HepG2 (cell line): ENCODE results near the gene UCHL3. TPM values are rescaled to one million over a fixed set of nuclear protein-coding genes. Genes with fewer than 3 reads are reported as not detected.

Experiments
- AKAP8 ChIP-seq: sonication (generic); formaldehyde crosslinking; IDR thresholded peaks from 2 replicates; pipeline ENCODE4 v1.5.1; 2020; ENCODE audit warnings: mild to moderate bottlenecking, missing genetic modification reagents
- ARID5B ChIP-seq: IDR thresholded peaks from 2 replicates; pipeline ENCODE4 v1.4.0; 2020; ENCODE audit warnings: mild to moderate bottlenecking, missing genetic modification reagents
- DR1 ChIP-seq: sonication (generic); formaldehyde crosslinking; IDR thresholded peaks from 2 replicates; pipeline ENCODE4 v1.8.0; 2021; ENCODE audit warnings: mild to moderate bottlenecking, missing genetic modification reagents, inconsistent platforms
- GATAD2A ChIP-seq: IDR thresholded peaks from 2 replicates; pipeline ENCODE4 v1.6.1; 2016
- GLMP ChIP-seq: sonication (generic); formaldehyde crosslinking; IDR thresholded peaks from 2 replicates; pipeline ENCODE4 v1.9.0; 2021; ENCODE audit warnings: missing genetic modification reagents, mild to moderate bottlenecking, borderline replicate concordance
- HOXA9 ChIP-seq: sonication (generic); formaldehyde crosslinking; IDR thresholded peaks from 2 replicates; pipeline ENCODE4 v1.8.1; 2022; ENCODE audit warnings: missing genetic modification reagents, mild to moderate bottlenecking, moderate library complexity, borderline replicate concordance
- JUNB ChIP-seq: sonication (generic); formaldehyde crosslinking; IDR thresholded peaks from 2 replicates; pipeline ENCODE4 v1.8.0; 2022; ENCODE audit warnings: missing genetic modification reagents, mild to moderate bottlenecking, borderline replicate concordance
- MXD4 ChIP-seq: IDR thresholded peaks from 2 replicates; pipeline ENCODE4 v1.6.1; 2016; ENCODE audit warnings: mild to moderate bottlenecking, missing biosample characterization, missing genetic modification reagents
- MYC ChIP-seq: sonication (generic); formaldehyde crosslinking; IDR thresholded peaks from 2 replicates; pipeline ENCODE4 v1.9.0; 2021; ENCODE audit warnings: missing genetic modification reagents, borderline replicate concordance
- NAIF1 ChIP-seq: sonication (generic); formaldehyde crosslinking; IDR thresholded peaks from 2 replicates; pipeline ENCODE4 v1.5.0; 2020; ENCODE audit warnings: mild to moderate bottlenecking, missing genetic modification reagents, borderline replicate concordance
- PATZ1 ChIP-seq: sonication (generic); formaldehyde crosslinking; IDR thresholded peaks from 2 replicates; pipeline ENCODE4 v1.4.0; 2020; ENCODE audit warnings: missing genetic modification reagents
- RAD51 ChIP-seq: fragments of 450-650 bp; IDR thresholded peaks from 2 replicates; pipeline ENCODE4 v1.6.1; 2016; ENCODE audit warnings: borderline replicate concordance
- RFXANK ChIP-seq: IDR thresholded peaks from 2 replicates; pipeline ENCODE4 v1.6.1; 2016
- SMARCE1 ChIP-seq: fragments of 450-650 bp; IDR thresholded peaks from 2 replicates; pipeline ENCODE4 v1.6.1; 2017; ENCODE audit warnings: borderline replicate concordance
- SOX13 ChIP-seq, 3 experiments: fragments of 450-650 bp in 1 of 3; sonication (generic) in 1 of 3; formaldehyde crosslinking in 1 of 3; IDR thresholded peaks in 2 of 3; conservative IDR thresholded peaks in 1 of 3; 2 replicates each; pipeline versions ENCODE4 v1.5.0 to v1.6.1; 2016 to 2020; ENCODE audit warnings: antibody characterized with exemption in 1 of 3, mild to moderate bottlenecking in 1 of 3, missing compliant biosample characterization in 1 of 3, missing genetic modification reagents in 1 of 3, moderate library complexity in 1 of 3
- SOX6 ChIP-seq, 2 experiments: fragments of 450-650 bp in 1 of 2; sonication (generic) in 1 of 2; formaldehyde crosslinking in 1 of 2; IDR thresholded peaks; 2 replicates each; pipeline versions ENCODE4 v1.4.0 to v1.6.1; 2017 to 2020; ENCODE audit warnings: antibody characterized with exemption in 1 of 2, mild to moderate bottlenecking in 1 of 2, missing genetic modification reagents in 1 of 2
- THAP8 ChIP-seq: sonication (generic); formaldehyde crosslinking; IDR thresholded peaks from 2 replicates; pipeline ENCODE4 v1.5.1; 2020; ENCODE audit warnings: missing genetic modification reagents, mild to moderate bottlenecking, borderline replicate concordance
- XBP1 ChIP-seq: sonication (generic); formaldehyde crosslinking; IDR thresholded peaks from 2 replicates; pipeline ENCODE4 v1.5.0; 2020; ENCODE audit warnings: missing genetic modification reagents
- ZNF354B ChIP-seq: sonication (generic); formaldehyde crosslinking; IDR thresholded peaks from 2 replicates; pipeline ENCODE4 v1.8.0; 2022; ENCODE audit warnings: mild to moderate bottlenecking, missing genetic modification reagents
- ZNF629 ChIP-seq: sonication (generic); formaldehyde crosslinking; conservative IDR thresholded peaks from 2 replicates; pipeline ENCODE4 v1.5.0; 2020; ENCODE audit warnings: missing genetic modification reagents
- ZNF644 ChIP-seq: IDR thresholded peaks from 2 replicates; pipeline ENCODE4 v1.6.1; 2016; ENCODE audit warnings: low read depth
- ZSCAN9 ChIP-seq: IDR thresholded peaks from 2 replicates; pipeline ENCODE4 v1.6.1; 2016; ENCODE audit warnings: borderline replicate concordance
- polyA plus RNA-seq, 8 experiments: library from polyadenylated mRNA; depleted of rRNA in 3 of 8; stranded (reverse) in 7 of 8; unstranded in 1 of 8; fragments of >200 nt; fragmentation: Illumina TruSeq in 4 of 8; extraction: Trizol in 4 of 8; gene quantifications; 2 replicates each; pipeline versions ENCODE4 v1.2.1 to v1.2.3, GENCODE V29; 2011 to 2016; ENCODE audit warnings: low read depth in 4 of 8, missing spikeins in 1 of 8, mixed read lengths in 1 of 8; ENCODE audit not compliant: insufficient read depth in 1 of 8
- total RNA-seq, 5 experiments: library from RNA; depleted of rRNA; stranded (reverse); fragments of >200 nt; fragmentation: Illumina TruSeq; extraction: Trizol; gene quantifications; 2 replicates each; pipeline ENCODE4 v1.2.3, GENCODE V29; 2016; ENCODE audit warnings: low read depth in 1 of 5

The UCHL3 gene
- total and polyA plus RNA-seq, 2 of the 13 experiments (the other 11 are each of a cell fraction or from before 2014, with no cell fraction given): 36.2 to 93.3 TPM

- TF ChIP-seq AKAP8 (CRISPR knock-in tag): 0 out of 2 replicates have a peak, but pooled peaks have one; percentile 56
- no peak for TF ChIP-seq XBP1 (CRISPR knock-in tag)
- no peak for TF ChIP-seq SOX13 (IDR thresholded peaks at IDR 0.05)
- TF ChIP-seq SOX13 (CRISPR knock-in tag; conservative IDR thresholded peaks at IDR 0.05 in 1 of 2, IDR thresholded peaks at IDR 0.05 in 1 of 2): peak in 1 of 2 experiments; percentile 62; a peak in 2 of 4 replicates
- TF ChIP-seq RFXANK (CRISPR knock-in tag): no peak
- TF ChIP-seq ARID5B (CRISPR knock-in tag): peak; percentile 66
- TF ChIP-seq DR1 (CRISPR knock-in tag): no peak
- TF ChIP-seq GATAD2A (CRISPR knock-in tag): peak; percentile 58
- TF ChIP-seq HOXA9 (CRISPR knock-in tag): no peak
- TF ChIP-seq ZNF644 (CRISPR knock-in tag): peak; percentile 52; the same call in 1 of the 2 replicates
- no peak; the same call in 1 of the 2 replicates for TF ChIP-seq NAIF1 (CRISPR knock-in tag)
- TF ChIP-seq JUNB (CRISPR knock-in tag): no peak
- peak; percentile 42 for TF ChIP-seq ZNF629 (CRISPR knock-in tag)
- no peak; the same call in 1 of the 2 replicates for TF ChIP-seq ZSCAN9 (CRISPR knock-in tag)
- no peak for TF ChIP-seq PATZ1
- TF ChIP-seq ZNF354B (CRISPR knock-in tag): no peak
- TF ChIP-seq THAP8 (CRISPR knock-in tag): no peak
- no peak for TF ChIP-seq SMARCE1
- no peak for TF ChIP-seq GLMP (CRISPR knock-in tag)
- peak; percentile 98 for TF ChIP-seq MYC
- peak; percentile 95 for TF ChIP-seq MXD4
- no peak for TF ChIP-seq SOX6 (IDR thresholded peaks at IDR 0.05)
- TF ChIP-seq SOX6 (CRISPR knock-in tag; IDR thresholded peaks at IDR 0.05): no peak; the same call in none of the 2 replicates
- TF ChIP-seq RAD51: no peak
Observed at GRCh38 chr13:75549262-75550158, at the start of gene UCHL3 (continued).
